ENCODE results near the gene ROPN1L.

- TF ChIP-seq CTCF (IDR thresholded peaks at IDR 0.05): no peak
- no peak for TF ChIP-seq EP300 (IDR thresholded peaks at IDR 0.05)
- TF ChIP-seq POLR2A (IDR thresholded peaks at IDR 0.05): no peak
Observed at GRCh38 chr5:10410662-10411061, 31.0 kb upstream of the ROPN1L start.
